Natural killer cell (primary cell): ENCODE data around the gene IGFBP2. TPM values are rescaled to one million over a fixed set of nuclear protein-coding genes. Genes with fewer than 3 reads are reported as not detected.

Source experiments
- ATAC-seq, 3 donors: fragments of 150-1000 bp in 2 of 3; fragments of 200-7000 bp in 1 of 3; cut with Tn5 transposase; 1 replicate in 1 of 3; 2 replicates in 2 of 3; pipeline ENCODE4 v1.10.0; 2021; ENCODE audit warnings: mild to moderate bottlenecking in 2 of 3, moderate library complexity in 2 of 3
- DNase-seq, 2 donors: peaks; one replicate each; pipeline versions ENCODE4 v3.0.0 to v3.0.0-alpha.2; 2013 to 2021; ENCODE audit warnings: mixed read lengths in 1 of 2
- H3K27ac ChIP-seq: one replicate; pipeline ENCODE4 v1.5.1; 2013; ENCODE audit warnings: mild to moderate bottlenecking, low read length
- H3K27me3 ChIP-seq: one replicate; pipeline ENCODE4 v1.6.1; 2013; ENCODE audit warnings: low read length; ENCODE audit not compliant: control insufficient read depth, insufficient read depth
- H3K36me3 ChIP-seq: one replicate; pipeline ENCODE4 v1.6.1; 2013; ENCODE audit warnings: low read length; ENCODE audit not compliant: control insufficient read depth, insufficient read depth
- H3K4me1 ChIP-seq: one replicate; pipeline ENCODE4 v1.6.1; 2013; ENCODE audit warnings: low read length; ENCODE audit not compliant: control insufficient read depth, insufficient read depth
- H3K4me3 ChIP-seq: one replicate; pipeline ENCODE4 v1.5.1; 2013; ENCODE audit warnings: low read length
- H3K9me3 ChIP-seq: one replicate; pipeline ENCODE4 v1.6.1; 2013; ENCODE audit warnings: low read length; ENCODE audit not compliant: control insufficient read depth, insufficient read depth
- H3K27ac Mint-ChIP-seq, 2 donors: one replicate each; pipeline ENCODE4 v1.8.0; 2022; ENCODE audit warnings: mild to moderate bottlenecking in 2 of 2, mixed read lengths in 2 of 2, moderate library complexity in 1 of 2
- H3K27me3 Mint-ChIP-seq, 2 donors: one replicate each; pipeline ENCODE4 v1.8.0; 2022; ENCODE audit warnings: low read depth in 2 of 2, mixed read lengths in 2 of 2
- H3K36me3 Mint-ChIP-seq: one replicate; pipeline ENCODE4 v1.8.0; 2022; ENCODE audit warnings: mixed read lengths
- H3K4me1 Mint-ChIP-seq, 2 donors: one replicate each; pipeline ENCODE4 v1.8.0; 2022; ENCODE audit warnings: mixed read lengths in 2 of 2
- H3K4me3 Mint-ChIP-seq: one replicate; pipeline ENCODE4 v1.8.0; 2022; ENCODE audit warnings: mild to moderate bottlenecking, moderate library complexity, mixed read lengths
- H3K9me3 Mint-ChIP-seq, 2 donors: one replicate each; pipeline ENCODE4 v1.8.0; 2022; ENCODE audit warnings: mixed read lengths in 2 of 2
- WGBS: methylation state at CpG from one replicate; pipeline ENCODE4 v1.1.7; 2013; ENCODE audit warnings: missing lambda C conversion rate; ENCODE audit not compliant: insufficient coverage; 5-methylcytosine and 5-hydroxymethylcytosine counted together
- intact Hi-C: fragments of 100-400 bp; cut with micrococcal nuclease; formaldehyde crosslinking; loops from one replicate; pipeline ENCODE4 v1.14.2; 2022
- total RNA-seq, 4 donors: library from RNA; stranded (reverse); fragments of 120-200 nt in 1 of 4; gene quantifications; one replicate each; pipeline versions ENCODE4 v1.2.3 to v1.2.4, GENCODE V29; 2013 to 2022
- TF ChIP-seq, protein P1 (sequence below): fragments of 200-600 bp; IDR thresholded peaks from one replicate; pipeline ENCODE4 v1.8.0; 2022; ENCODE audit warnings: antibody characterized with exemption

IGFBP2 gene
- total RNA-seq, 3 donors from 2014 or later (not counting 1 experiment from before 2014, with no cell fraction given), result 0.21 TPM; not detected in 2

GRCh38 chr2:216635171-216635570 lies 2.0 kb downstream of the IGFBP2 start:
- H3K9me3 ChIP-seq, result no peaks in the 10 kb centered on the region

GRCh38 chr2:216635701-216636550 lies 2.7 kb downstream of the IGFBP2 start:
- H3K4me3 ChIP-seq, result no peak overlapping the region

More at GRCh38 chr2:216635171-216635570, 2.0 kb downstream of the IGFBP2 start:
- ATAC-seq, result no peak
- H3K4me1 ChIP-seq, result peaks cover 29% of the 10 kb centered on the region
- Mint-ChIP-seq H3K4me3 (peak overlapping the region; percentile 83), H3K36me3 (no peaks in the 10 kb centered on the region), H3K4me1 (peaks cover 25 to 46% of the 10 kb centered on the region in 2 donors), H3K27ac (no peak overlapping the region), H3K27me3 (peaks cover 39 to 62% of the 10 kb centered on the region in 2 donors), H3K9me3 (no peaks in the 10 kb centered on the region)
- H3K27me3 ChIP-seq, result peaks cover 37% of the 10 kb centered on the region
- no peak overlapping the region for H3K4me3 ChIP-seq
- no peaks in the 10 kb centered on the region for H3K36me3 ChIP-seq
- H3K27ac ChIP-seq, result no peak overlapping the region
- intact Hi-C loops, result no loop called here
- WGBS, result 5% methylated on average over 7 of the region's 7 CpGs
- TF ChIP-seq, protein P1, sequence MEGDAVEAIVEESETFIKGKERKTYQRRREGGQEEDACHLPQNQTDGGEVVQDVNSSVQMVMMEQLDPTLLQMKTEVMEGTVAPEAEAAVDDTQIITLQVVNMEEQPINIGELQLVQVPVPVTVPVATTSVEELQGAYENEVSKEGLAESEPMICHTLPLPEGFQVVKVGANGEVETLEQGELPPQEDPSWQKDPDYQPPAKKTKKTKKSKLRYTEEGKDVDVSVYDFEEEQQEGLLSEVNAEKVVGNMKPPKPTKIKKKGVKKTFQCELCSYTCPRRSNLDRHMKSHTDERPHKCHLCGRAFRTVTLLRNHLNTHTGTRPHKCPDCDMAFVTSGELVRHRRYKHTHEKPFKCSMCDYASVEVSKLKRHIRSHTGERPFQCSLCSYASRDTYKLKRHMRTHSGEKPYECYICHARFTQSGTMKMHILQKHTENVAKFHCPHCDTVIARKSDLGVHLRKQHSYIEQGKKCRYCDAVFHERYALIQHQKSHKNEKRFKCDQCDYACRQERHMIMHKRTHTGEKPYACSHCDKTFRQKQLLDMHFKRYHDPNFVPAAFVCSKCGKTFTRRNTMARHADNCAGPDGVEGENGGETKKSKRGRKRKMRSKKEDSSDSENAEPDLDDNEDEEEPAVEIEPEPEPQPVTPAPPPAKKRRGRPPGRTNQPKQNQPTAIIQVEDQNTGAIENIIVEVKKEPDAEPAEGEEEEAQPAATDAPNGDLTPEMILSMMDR, result no peak
- no peak for DNase-seq

GRCh38 chr2:216636551-216637450 lies 3.6 kb downstream of the IGFBP2 start:
- H3K27ac ChIP-seq, result no peak overlapping the region

More at GRCh38 chr2:216635701-216636550, 2.7 kb downstream of the IGFBP2 start:
- DNase-seq, result no peak
- Mint-ChIP-seq H3K9me3 (no peaks in the 10 kb centered on the region), H3K27me3 (peaks cover 38 to 62% of the 10 kb centered on the region in 2 donors), H3K36me3 (no peaks in the 10 kb centered on the region), H3K4me3 (peak overlapping the region; percentile 83), H3K27ac (no peak overlapping the region), H3K4me1 (peaks cover 25 to 46% of the 10 kb centered on the region in 2 donors)
- H3K4me1 ChIP-seq, result peaks cover 29% of the 10 kb centered on the region
- TF ChIP-seq, protein P1, result no peak
- peaks cover 37% of the 10 kb centered on the region for H3K27me3 ChIP-seq
- H3K27ac ChIP-seq, result no peak overlapping the region
- intact Hi-C loops, result no loop called here
- ATAC-seq, result no peak
- no peaks in the 10 kb centered on the region for H3K36me3 ChIP-seq
- no peaks in the 10 kb centered on the region for H3K9me3 ChIP-seq
- WGBS, result 54% methylated on average over 18 of the region's 18 CpGs

More at GRCh38 chr2:216636551-216637450, 3.6 kb downstream of the IGFBP2 start:
- peak overlapping the region; percentile 0 for H3K4me3 Mint-ChIP-seq
- peaks cover 25 to 46% of the 10 kb centered on the region in 2 donors for H3K4me1 Mint-ChIP-seq
- TF ChIP-seq, protein P1, result no peak
- intact Hi-C loops, result no loop called here
- H3K27ac Mint-ChIP-seq, result no peak overlapping the region
- Histone ChIP-seq H3K9me3 (no peaks in the 10 kb centered on the region), H3K27me3 (peaks cover 37% of the 10 kb centered on the region), H3K36me3 (no peaks in the 10 kb centered on the region), H3K4me3 (no peak overlapping the region), H3K4me1 (peaks cover 29% of the 10 kb centered on the region)
- H3K9me3 Mint-ChIP-seq, result no peaks in the 10 kb centered on the region
- peaks cover 38 to 58% of the 10 kb centered on the region in 2 donors for H3K27me3 Mint-ChIP-seq
- 43% methylated on average over 29 of the region's 29 CpGs for WGBS
- no peaks in the 10 kb centered on the region for H3K36me3 Mint-ChIP-seq
- DNase-seq, result no peak
- ATAC-seq, result no peak
